Osteoblast (primary cell): ENCODE results near the gene MOG. TPM values are rescaled to one million over a fixed set of nuclear protein-coding genes. Genes with fewer than 3 reads are reported as not detected.
"Not testable (repeated sequence)": the region's sequence is repeated elsewhere in the genome, so short reads cannot be mapped to it uniquely, and the experiment has no call there.

ENCODE experiments used
- DNase-seq: peaks from one replicate; pipeline ENCODE4 v3.0.0; 2011; ENCODE audit warnings: low spot score, mixed read lengths; ENCODE audit not compliant: insufficient read length; ENCODE audit errors: missing footprints
- H2AFZ ChIP-seq: 2 replicates; pipeline ENCODE4 v1.6.0; 2011; ENCODE audit warnings: mild to moderate bottlenecking, low read length
- H3K27ac ChIP-seq: 2 replicates; pipeline ENCODE4 v1.5.1; 2011; ENCODE audit warnings: mild to moderate bottlenecking, low read depth, low read length, moderate library complexity
- H3K27me3 ChIP-seq: 2 replicates; pipeline ENCODE4 v1.6.0; 2012; ENCODE audit warnings: mild to moderate bottlenecking, control low read depth, inconsistent platforms, low read length, moderate library complexity; ENCODE audit not compliant: insufficient read depth
- H3K36me3 ChIP-seq: 2 replicates; pipeline ENCODE4 v1.5.1; 2011; ENCODE audit warnings: mild to moderate bottlenecking, low read length, control low read depth, moderate library complexity; ENCODE audit not compliant: insufficient read depth
- H3K4me1 ChIP-seq: 2 replicates; pipeline ENCODE4 v1.5.1; 2011; ENCODE audit warnings: mild to moderate bottlenecking, low read length, control low read depth, moderate library complexity; ENCODE audit not compliant: insufficient read depth
- H3K4me2 ChIP-seq: 2 replicates; pipeline ENCODE4 v1.6.0; 2011; ENCODE audit warnings: mild to moderate bottlenecking, low read length; ENCODE audit not compliant: insufficient read depth
- H3K4me3 ChIP-seq: fragments of 200-600 bp; sonication (generic); 3 replicates; pipeline ENCODE4 v1.5.1; 2012; ENCODE audit warnings: mild to moderate bottlenecking, low read length, inconsistent platforms; ENCODE audit not compliant: insufficient read depth
- H3K79me2 ChIP-seq: 2 replicates; pipeline ENCODE4 v1.6.0; 2012; ENCODE audit warnings: mild to moderate bottlenecking, low read length, control low read depth, inconsistent platforms; ENCODE audit not compliant: insufficient read depth
- H3K9me3 ChIP-seq: 2 replicates; pipeline ENCODE4 v1.5.1; 2011; ENCODE audit warnings: low read depth, low read length, control low read depth
- H4K20me1 ChIP-seq: 2 replicates; pipeline ENCODE4 v1.6.0; 2012; ENCODE audit warnings: mild to moderate bottlenecking, low read length, control low read depth; ENCODE audit not compliant: insufficient read depth
- total RNA-seq: library from RNA; depleted of rRNA; stranded (reverse); fragments of >200 nt; gene quantifications from 2 replicates; pipeline ENCODE4 v1.2.3, GENCODE V29; 2012
- TF ChIP-seq, protein P1 (sequence below): IDR thresholded peaks from 2 replicates; pipeline ENCODE4 v1.5.1; 2011; ENCODE audit warnings: mild to moderate bottlenecking, low read depth, low read length, moderate library complexity; ENCODE audit errors: extremely low read depth

The MOG gene
- total RNA-seq, 1 donor, result not detected

GRCh38 chr6:29656157-29656556 lies 735 bp upstream of the MOG start:
- no peaks in the 10 kb centered on the region for H3K9me3 ChIP-seq
- no peak overlapping the region for H3K4me3 ChIP-seq
- no peak overlapping the region for H3K27ac ChIP-seq
- H3K4me1 ChIP-seq, result no peaks in the 10 kb centered on the region
- no peaks in the 10 kb centered on the region for H4K20me1 ChIP-seq
- TF ChIP-seq, protein P1, sequence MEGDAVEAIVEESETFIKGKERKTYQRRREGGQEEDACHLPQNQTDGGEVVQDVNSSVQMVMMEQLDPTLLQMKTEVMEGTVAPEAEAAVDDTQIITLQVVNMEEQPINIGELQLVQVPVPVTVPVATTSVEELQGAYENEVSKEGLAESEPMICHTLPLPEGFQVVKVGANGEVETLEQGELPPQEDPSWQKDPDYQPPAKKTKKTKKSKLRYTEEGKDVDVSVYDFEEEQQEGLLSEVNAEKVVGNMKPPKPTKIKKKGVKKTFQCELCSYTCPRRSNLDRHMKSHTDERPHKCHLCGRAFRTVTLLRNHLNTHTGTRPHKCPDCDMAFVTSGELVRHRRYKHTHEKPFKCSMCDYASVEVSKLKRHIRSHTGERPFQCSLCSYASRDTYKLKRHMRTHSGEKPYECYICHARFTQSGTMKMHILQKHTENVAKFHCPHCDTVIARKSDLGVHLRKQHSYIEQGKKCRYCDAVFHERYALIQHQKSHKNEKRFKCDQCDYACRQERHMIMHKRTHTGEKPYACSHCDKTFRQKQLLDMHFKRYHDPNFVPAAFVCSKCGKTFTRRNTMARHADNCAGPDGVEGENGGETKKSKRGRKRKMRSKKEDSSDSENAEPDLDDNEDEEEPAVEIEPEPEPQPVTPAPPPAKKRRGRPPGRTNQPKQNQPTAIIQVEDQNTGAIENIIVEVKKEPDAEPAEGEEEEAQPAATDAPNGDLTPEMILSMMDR, result no peak
- H2AFZ ChIP-seq, result no peak overlapping the region
- DNase-seq, result no peak
- H3K4me2 ChIP-seq, result no peak overlapping the region
- no peaks in the 10 kb centered on the region for H3K79me2 ChIP-seq
- no peaks in the 10 kb centered on the region for H3K36me3 ChIP-seq
- peaks cover 13% of the 10 kb centered on the region for H3K27me3 ChIP-seq

DNA sequence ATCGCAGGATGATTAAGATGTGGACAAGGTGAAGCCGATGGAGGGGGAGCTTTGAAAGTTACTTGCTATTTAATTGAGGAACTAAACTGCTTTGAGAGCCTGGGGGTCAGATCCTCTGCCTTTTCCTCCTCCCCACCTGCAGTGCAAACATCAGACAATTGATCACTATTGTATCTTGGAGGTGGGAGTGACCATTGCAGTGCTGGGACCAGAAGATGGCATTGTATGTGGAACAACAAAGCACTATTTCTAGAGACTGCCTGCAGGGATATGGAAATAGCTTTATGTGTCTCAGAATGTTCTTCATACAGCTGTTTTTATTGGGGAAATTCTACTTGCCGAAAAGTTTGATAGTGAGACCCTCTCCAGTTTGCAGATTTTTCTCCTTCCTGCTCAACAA lies 4.2 kb downstream of the MOG start:
- H3K27ac ChIP-seq, result no peak overlapping the region
- no peaks in the 10 kb centered on the region for H3K9me3 ChIP-seq
- no peaks in the 10 kb centered on the region for H3K36me3 ChIP-seq
- H3K4me2 ChIP-seq, result no peak overlapping the region
- H4K20me1 ChIP-seq, result no peaks in the 10 kb centered on the region
- TF ChIP-seq, protein P1, result no peak
- no peak overlapping the region for H3K4me3 ChIP-seq
- no peaks in the 10 kb centered on the region for H3K79me2 ChIP-seq
- no peak for DNase-seq
- H3K4me1 ChIP-seq, result no peaks in the 10 kb centered on the region
- H3K27me3 ChIP-seq, result peaks cover 8% of the 10 kb centered on the region
- no peak overlapping the region for H2AFZ ChIP-seq

- not testable (repeated sequence) for H4K20me1 ChIP-seq, H3K27me3 ChIP-seq, H3K27ac ChIP-seq, H3K4me3 ChIP-seq, H3K79me2 ChIP-seq, H3K36me3 ChIP-seq, H3K4me1 ChIP-seq, H3K9me3 ChIP-seq, H3K4me2 ChIP-seq, DNase-seq, H2AFZ ChIP-seq
Measured at GRCh38 chr6:29661502-29662141, 4.7 kb downstream of the MOG start.

DNA sequence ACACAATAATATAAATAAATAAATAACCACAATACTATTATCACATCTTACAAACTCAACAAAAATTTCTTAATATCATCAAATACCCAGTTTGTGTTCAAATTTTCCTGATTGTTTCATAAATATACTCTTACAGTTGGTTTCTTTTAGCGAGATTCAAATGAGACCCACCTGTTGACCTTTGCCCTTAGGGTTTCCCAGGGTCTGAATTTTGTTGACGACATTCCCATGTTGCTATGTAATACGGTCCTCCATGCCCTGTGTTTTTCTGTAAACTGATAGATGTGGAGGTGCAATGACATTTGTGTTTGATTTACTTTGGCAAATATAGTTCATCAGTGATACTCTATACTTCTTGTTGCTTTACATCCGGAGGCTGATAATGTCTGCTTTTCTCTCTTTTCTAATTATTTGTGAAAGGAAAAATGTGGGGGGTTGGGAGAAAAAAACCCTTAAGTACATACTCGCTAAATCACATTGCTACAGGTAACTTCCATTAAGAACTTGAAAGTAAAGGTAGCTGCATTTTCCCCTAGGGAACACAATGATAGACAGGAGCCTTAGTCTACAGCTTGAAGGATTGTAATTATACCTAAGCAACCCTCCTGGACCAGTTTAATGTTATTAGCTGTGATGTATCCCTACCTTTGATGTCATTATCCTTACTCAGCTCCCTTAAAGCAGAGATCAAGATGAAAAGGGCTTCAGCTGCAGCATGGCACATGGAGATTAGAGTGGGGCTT lies 6.6 kb downstream of the MOG start:
- H3K4me1 ChIP-seq, result no peaks in the 10 kb centered on the region
- TF ChIP-seq, protein P1, result no peak
- peaks cover 9% of the 10 kb centered on the region for H3K27me3 ChIP-seq
- no peaks in the 10 kb centered on the region for H3K79me2 ChIP-seq
- H3K4me3 ChIP-seq, result no peak overlapping the region
- H2AFZ ChIP-seq, result no peak overlapping the region
- H3K9me3 ChIP-seq, result no peaks in the 10 kb centered on the region
- H3K4me2 ChIP-seq, result no peak overlapping the region
- DNase-seq, result no peak
- no peaks in the 10 kb centered on the region for H3K36me3 ChIP-seq
- no peaks in the 10 kb centered on the region for H4K20me1 ChIP-seq
- no peak overlapping the region for H3K27ac ChIP-seq
